SIG-M5 (cell line): ENCODE measurements around the gene TSGA10.
"Not testable (repeated sequence)": the region's sequence is repeated elsewhere in the genome, so short reads cannot be mapped to it uniquely, and the experiment has no call there.

ENCODE experiments used
- DNase-seq: peaks from one replicate; lab custom pipeline; 2025; lab: John Stamatoyannopoulos, UW

TSGA10 gene

GRCh38 chr2:99154643-99155536, at the start of gene TSGA10, which contains the start of gene LIPT1:
TSS of gene TSGA10 (minus strand) at chr2:99154942. CDS start at chr2:99109439, 45,503 bp downstream.
TSS of gene LIPT1 (plus strand) at chr2:99154967. CDS start at chr2:99161958, 6,991 bp downstream.
- DNase-seq, result peak; percentile 83

GRCh38 chr2:99201959-99202678, 47.4 kb upstream of the TSGA10 start:
- DNase-seq, result no peak

DNA sequence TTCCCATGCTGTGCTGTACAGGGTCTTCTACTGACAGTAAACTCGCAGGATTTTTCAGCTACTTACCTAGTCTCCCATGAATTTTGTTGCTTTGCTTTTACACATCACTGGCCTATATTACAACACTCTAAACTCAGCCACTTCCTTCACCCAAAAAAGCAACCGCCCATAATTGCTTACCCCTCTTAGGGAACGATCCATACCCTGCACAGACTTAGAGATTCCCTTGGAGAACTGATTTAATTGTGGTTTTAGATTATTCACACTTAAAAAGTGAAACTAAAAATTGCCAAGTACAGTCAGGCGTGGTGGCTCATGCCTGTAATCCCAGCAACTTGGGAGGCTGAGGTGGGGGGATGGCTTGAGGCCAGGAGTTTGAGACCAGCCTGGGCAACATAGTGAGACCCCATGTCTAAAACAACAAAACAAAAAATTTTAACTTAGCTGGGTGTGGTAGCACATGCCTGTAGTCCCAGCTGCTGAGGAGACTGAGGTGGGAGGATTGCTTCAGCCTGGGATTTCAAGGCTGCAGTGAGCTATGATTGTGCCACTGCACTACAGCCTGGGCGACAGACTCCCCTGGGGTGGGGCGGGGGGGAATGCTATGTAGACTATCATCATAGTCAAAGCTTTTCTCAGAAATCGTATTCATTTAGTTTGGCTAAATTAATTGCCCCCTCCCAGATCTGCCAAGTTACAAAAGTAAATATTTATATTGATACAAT, 45.5 kb upstream of the TSGA10 start:
- DNase-seq, result no peak

- DNase-seq, result no peak
These were observed 43.5 kb upstream of the TSGA10 start for GRCh38 chr2:99198103-99198841.

DNA sequence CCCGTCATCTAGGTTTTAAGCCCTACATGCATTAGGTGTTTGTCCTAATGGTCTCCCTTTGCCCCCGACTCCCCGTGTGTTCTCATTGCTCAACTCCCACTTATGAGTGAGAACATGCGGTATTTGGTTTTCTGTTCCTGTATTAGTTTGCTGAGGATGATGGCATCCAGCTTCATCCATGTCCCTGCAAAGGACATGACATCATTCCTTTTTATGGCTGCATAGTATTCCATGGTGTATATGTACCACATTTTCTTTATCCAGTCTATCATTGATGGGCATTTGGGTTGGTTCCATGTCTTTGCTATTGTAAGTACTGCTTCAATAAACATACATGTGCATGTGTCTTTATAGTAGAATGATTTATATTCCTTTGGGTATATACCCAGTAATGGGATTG, 37.6 kb upstream of the TSGA10 start:
- not testable (repeated sequence) for DNase-seq

- DNase-seq, result no peak
These were observed 35.8 kb upstream of the TSGA10 start for GRCh38 chr2:99190548-99190947.

DNA sequence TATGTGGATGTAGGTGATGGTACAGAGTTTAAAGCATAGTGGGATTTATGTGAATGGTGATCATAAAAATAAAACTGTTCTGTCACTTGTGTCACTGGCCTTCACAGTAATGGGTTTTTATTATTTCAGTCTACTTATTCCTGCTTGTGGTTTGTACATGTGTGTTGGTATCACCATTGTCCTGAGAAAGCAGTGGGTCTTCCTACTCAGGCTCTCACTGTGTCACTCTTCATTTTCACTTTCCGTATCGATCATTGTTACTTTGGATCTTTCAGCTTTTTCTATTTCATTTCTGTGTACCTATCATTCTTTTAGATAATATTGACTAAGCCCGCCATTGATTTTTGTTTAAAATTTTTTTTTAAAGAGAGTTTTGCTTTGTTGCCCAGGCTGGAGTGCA, 33.6 kb upstream of the TSGA10 start:
- no peak for DNase-seq

GRCh38 chr2:99187011-99187410, 32.3 kb upstream of the TSGA10 start:
- DNase-seq, result no peak

- DNase-seq, result no peak
These were observed 30.1 kb upstream of the TSGA10 start for GRCh38 chr2:99184811-99185210.

DNA sequence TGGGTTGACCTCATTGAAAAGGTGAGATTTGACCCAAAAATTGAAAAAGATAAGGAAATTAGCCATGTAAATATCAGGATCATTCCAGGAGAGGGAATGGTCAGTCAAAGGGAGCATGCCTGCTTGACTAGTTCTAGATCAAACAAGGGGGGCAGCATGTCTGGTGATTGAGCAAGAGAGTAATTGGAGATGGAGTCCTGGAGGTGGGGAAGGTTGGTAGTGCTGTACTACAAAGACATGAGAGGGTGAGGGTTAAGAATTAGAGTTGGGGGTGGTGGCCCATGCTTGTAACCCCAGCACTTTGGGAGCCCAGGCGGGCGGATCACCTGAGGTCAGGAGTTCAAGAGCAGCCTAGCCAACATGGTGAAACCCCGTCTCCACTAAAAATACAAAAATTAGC, 28.3 kb upstream of the TSGA10 start:
- DNase-seq, result no peak

DNA sequence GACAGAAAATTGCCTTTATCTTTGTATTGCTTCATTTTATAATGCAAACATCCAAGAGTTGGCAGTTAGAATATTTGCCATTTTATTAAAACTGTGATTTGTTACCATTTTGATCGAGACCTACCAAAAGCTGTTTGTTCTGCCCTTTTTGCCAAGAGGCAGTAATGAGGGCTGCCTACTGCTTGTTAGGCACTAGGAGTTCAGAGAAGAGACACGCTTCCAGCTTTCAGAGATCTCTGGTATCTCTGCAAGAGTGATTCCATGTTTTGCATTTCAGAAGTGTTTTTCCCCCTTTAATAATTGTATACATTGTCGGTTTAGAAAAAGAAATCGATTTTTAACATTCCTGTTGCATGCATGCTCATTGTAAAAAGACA, 26.9 kb upstream of the TSGA10 start:
- no peak for DNase-seq

- peak; percentile 83 for DNase-seq
These were observed 26.2 kb upstream of the TSGA10 start, which contains the start of the genes MITD1 and MRPL30 for GRCh38 chr2:99180755-99181623. TSS of gene MITD1 (minus strand) at chr2:99181058. CDS start at chr2:99180981, 77 bp downstream. TSS of gene MRPL30 (plus strand) at chr2:99181184. CDS start at chr2:99186204, 5,020 bp downstream.

GRCh38 chr2:99171377-99172140, 16.8 kb upstream of the TSGA10 start:
- DNase-seq, result no peak

GRCh38 chr2:99169534-99169933, 14.8 kb upstream of the TSGA10 start:
- no peak for DNase-seq

DNA sequence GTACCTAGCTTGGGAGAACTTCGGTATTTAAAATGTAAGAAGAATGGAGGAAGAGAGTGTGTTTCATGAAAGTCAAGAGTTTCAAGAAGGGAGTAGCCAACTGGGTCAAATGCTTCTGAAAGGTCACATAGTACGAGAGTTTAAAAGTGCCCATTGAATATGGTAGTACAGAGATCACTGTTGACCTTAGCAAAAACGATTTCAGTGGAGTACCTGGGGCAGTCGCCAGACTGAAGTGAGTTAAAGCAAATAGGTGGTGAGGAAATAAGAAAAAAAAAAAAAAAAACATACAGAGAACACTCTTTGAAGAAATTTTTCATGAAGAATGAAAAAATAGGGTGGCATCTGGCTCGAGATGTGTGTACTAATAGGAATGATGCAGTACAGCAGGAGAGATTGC, 11.5 kb upstream of the TSGA10 start:
- no peak for DNase-seq

DNA sequence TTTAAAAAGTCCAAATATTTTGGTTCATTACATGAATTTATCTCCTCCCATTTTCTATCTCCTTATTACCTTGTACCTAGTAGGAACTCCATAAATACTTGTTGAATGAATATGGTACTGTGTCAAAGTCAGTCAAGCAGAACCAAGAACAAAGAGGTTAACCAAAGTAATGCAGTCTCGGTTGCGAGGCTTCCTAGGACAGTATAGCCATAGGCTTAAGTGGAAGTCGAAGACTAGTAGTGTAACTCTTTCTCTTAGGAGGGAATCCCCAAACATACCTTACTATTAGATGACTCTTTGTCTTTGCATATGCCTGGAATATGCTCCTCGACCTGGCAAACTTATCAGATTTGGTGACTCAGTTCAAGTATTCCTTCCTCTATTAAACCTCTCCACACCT, 4.9 kb upstream of the TSGA10 start:
- DNase-seq, result no peak

DNA sequence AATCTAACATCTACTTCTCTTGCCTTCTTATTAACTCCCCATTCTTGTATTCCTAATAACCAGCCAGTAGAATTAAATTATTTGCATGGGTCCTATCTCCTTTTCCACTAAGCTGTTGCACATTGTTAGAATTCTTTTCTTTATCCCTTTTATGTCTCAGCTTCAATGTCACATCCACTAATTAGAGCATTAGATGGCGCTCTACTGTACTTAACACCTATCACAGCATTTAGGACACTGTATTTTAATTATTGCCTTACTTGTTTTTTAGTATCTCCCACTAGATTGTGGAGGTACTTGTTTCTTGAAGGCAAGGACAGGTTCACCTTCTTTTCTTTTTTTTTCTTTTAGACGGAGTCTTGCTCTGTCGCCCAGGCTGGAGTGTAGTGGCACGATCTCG, 3.9 kb upstream of the TSGA10 start:
- no peak for DNase-seq

GRCh38 chr2:99156891-99157290, 2.1 kb upstream of the TSGA10 start:
- DNase-seq, result no peak

DNA sequence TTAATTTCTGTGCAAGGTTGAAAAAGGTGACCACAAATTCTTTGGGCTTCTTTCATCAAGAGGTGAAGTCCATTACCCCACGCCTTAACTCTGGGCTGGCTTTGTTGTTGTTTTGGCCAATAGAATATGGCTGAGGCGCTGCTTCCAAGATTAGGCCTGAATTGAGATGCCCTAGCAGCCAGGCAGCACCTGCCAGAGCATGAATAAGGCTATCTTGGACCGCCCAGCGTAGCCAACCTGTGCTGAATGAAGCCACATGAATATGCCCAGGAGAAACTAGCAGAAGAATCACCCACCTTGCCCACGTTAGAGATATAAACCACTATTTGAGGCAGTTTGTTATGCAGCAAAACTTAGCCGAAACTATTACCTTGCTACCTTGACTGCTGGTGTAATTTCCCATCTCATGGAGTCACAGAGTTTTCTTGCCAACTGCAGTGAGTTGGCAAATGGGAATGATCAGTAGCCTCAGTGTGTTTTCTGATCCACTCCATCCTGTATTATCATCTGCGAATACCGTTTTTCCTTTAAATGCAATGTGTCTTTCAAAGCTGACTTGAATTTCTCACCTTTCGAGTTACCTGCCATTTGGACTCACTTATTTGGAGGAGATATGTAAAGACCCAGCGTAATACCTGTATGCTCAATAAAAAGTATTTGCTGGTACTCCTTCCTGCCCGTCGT, 679 bp downstream of the TSGA10 start:
- DNase-seq, result no peak
